Neural cell (in vitro differentiated cells): ENCODE results near the gene GRIFIN. TPM values are rescaled to one million over a fixed set of nuclear protein-coding genes. Genes with fewer than 3 reads are reported as not detected.
"Not testable (repeated sequence)": the region's sequence is repeated elsewhere in the genome, so short reads cannot be mapped to it uniquely, and the experiment has no call there.

Source experiments
- H2AFZ ChIP-seq: fragments of 200-600, 300-800 bp; sonication (generic), shearing (Covaris generic); 2 replicates; pipeline ENCODE4 v1.6.0; 2014; ENCODE audit warnings: low read depth, mild to moderate bottlenecking, antibody characterized with exemption, low read length, moderate library complexity
- H3F3A ChIP-seq: fragments of 200-600 bp; shearing (Covaris generic); 2 replicates; pipeline ENCODE4 v1.6.1; 2016; ENCODE audit warnings: mild to moderate bottlenecking, moderate library complexity, mixed read lengths, antibody characterized with exemption, low read length; ENCODE audit not compliant: insufficient read depth, poor library complexity, severe bottlenecking
- H3K27ac ChIP-seq: fragments of 200-600, 300-800 bp; sonication (generic), shearing (Covaris generic); 2 replicates; pipeline ENCODE4 v1.5.1; 2014; ENCODE audit warnings: mild to moderate bottlenecking, low read length, moderate library complexity
- H3K27me3 ChIP-seq: fragments of 300-800, 200-600 bp; sonication (generic), shearing (Covaris generic); 2 replicates; pipeline ENCODE4 v1.6.0; 2014; ENCODE audit warnings: mild to moderate bottlenecking, low read depth, low read length, moderate library complexity; ENCODE audit not compliant: insufficient read depth
- H3K36me3 ChIP-seq: fragments of 300-800, 200-600 bp; sonication (generic), shearing (Covaris generic); 2 replicates; pipeline ENCODE4 v1.5.1; 2014; ENCODE audit warnings: mild to moderate bottlenecking, antibody characterized with exemption, low read length, moderate library complexity; ENCODE audit not compliant: insufficient read depth
- H3K4me2 ChIP-seq: fragments of 300-800, 200-600 bp; sonication (generic), shearing (Covaris generic); 2 replicates; pipeline ENCODE4 v1.6.0; 2014; ENCODE audit warnings: mild to moderate bottlenecking, low read length
- H3K4me3 ChIP-seq: fragments of 300-800, 200-600 bp; sonication (generic), shearing (Covaris generic); 2 replicates; pipeline ENCODE4 v1.5.1; 2014; ENCODE audit warnings: mild to moderate bottlenecking, low read length, moderate library complexity
- H3K79me2 ChIP-seq: fragments of 200-600 bp; shearing (Covaris generic); replicated peaks from 2 replicates; pipeline ENCODE4 v1.6.0; 2014; ENCODE audit warnings: mild to moderate bottlenecking, low read length, moderate library complexity; ENCODE audit not compliant: insufficient read depth
- H3K9ac ChIP-seq: fragments of 300-800, 200-600 bp; sonication (generic), shearing (Covaris generic); 2 replicates; pipeline ENCODE4 v1.6.1; 2016; ENCODE audit warnings: mild to moderate bottlenecking, low read length, mixed read lengths
- H3K9me2 ChIP-seq: fragments of 200-600 bp; shearing (Covaris generic); 2 replicates; pipeline ENCODE4 v1.6.1; 2016; ENCODE audit warnings: mild to moderate bottlenecking, low read length, mixed read lengths; ENCODE audit not compliant: insufficient read depth
- H3K9me3 ChIP-seq: fragments of 200-600, 300-800 bp; sonication (generic), shearing (Covaris generic); 2 replicates; pipeline ENCODE4 v1.6.1; 2016; ENCODE audit warnings: mild to moderate bottlenecking, mixed run types, low read length, moderate library complexity, mixed read lengths
- H4K20me1 ChIP-seq: fragments of 200-600 bp; shearing (Covaris generic); 2 replicates; pipeline ENCODE4 v1.6.1; 2016; ENCODE audit warnings: mild to moderate bottlenecking, mixed run types; ENCODE audit not compliant: insufficient read depth
- EP300 ChIP-seq: fragments of 450-650 bp; conservative IDR thresholded peaks from 2 replicates; pipeline ENCODE4 v1.6.1; 2014; ENCODE audit warnings: antibody characterized with exemption, mild to moderate bottlenecking, moderate library complexity; ENCODE audit not compliant: poor library complexity, severe bottlenecking
- EZH2 ChIP-seq: fragments of 200-600, 300-800 bp; shearing (Covaris generic), sonication (generic); IDR thresholded peaks from 2 replicates; pipeline ENCODE4 v1.6.1; 2014; ENCODE audit warnings: antibody characterized with exemption, low read length, borderline replicate concordance, mild to moderate bottlenecking; ENCODE audit not compliant: insufficient read depth, poor library complexity, severe bottlenecking
- MXI1 ChIP-seq: fragments of 450-650 bp; conservative IDR thresholded peaks from 2 replicates; pipeline ENCODE4 v1.6.1; 2014; ENCODE audit warnings: antibody characterized with exemption, mild to moderate bottlenecking; ENCODE audit not compliant: poor library complexity, severe bottlenecking
- POLR2AphosphoS5 ChIP-seq: IDR thresholded peaks from 2 replicates; pipeline ENCODE4 v1.6.1; 2012
- RAD21 ChIP-seq: fragments of 450-650 bp; conservative IDR thresholded peaks from 2 replicates; pipeline ENCODE4 v1.6.1; 2014; ENCODE audit warnings: antibody characterized with exemption, mild to moderate bottlenecking, moderate library complexity
- SMC3 ChIP-seq: fragments of 450-650 bp; conservative IDR thresholded peaks from 2 replicates; pipeline ENCODE4 v1.6.1; 2014; ENCODE audit warnings: antibody characterized with exemption, mild to moderate bottlenecking, moderate library complexity; ENCODE audit not compliant: poor library complexity
- TAF1 ChIP-seq: IDR thresholded peaks from 2 replicates; pipeline ENCODE4 v1.6.1; 2012; ENCODE audit warnings: low read depth
- polyA plus RNA-seq: library from polyadenylated mRNA; depleted of rRNA; stranded (reverse); fragments of >200 nt; gene quantifications from 2 replicates; pipeline ENCODE4 v1.2.3, GENCODE V29; 2014
- TF ChIP-seq, protein P1 (sequence below): IDR thresholded peaks from 2 replicates; pipeline ENCODE4 v1.6.1; 2012; ENCODE audit warnings: borderline replicate concordance
- TF ChIP-seq, protein P2 (sequence below): fragments of 450-650 bp; IDR thresholded peaks from 2 replicates; pipeline ENCODE4 v1.5.1; 2014; ENCODE audit warnings: antibody characterized with exemption, mild to moderate bottlenecking, moderate library complexity; ENCODE audit not compliant: poor library complexity, severe bottlenecking

The GRIFIN gene
- polyA plus RNA-seq, 1 donor from 2014 or later = not detected

DNA sequence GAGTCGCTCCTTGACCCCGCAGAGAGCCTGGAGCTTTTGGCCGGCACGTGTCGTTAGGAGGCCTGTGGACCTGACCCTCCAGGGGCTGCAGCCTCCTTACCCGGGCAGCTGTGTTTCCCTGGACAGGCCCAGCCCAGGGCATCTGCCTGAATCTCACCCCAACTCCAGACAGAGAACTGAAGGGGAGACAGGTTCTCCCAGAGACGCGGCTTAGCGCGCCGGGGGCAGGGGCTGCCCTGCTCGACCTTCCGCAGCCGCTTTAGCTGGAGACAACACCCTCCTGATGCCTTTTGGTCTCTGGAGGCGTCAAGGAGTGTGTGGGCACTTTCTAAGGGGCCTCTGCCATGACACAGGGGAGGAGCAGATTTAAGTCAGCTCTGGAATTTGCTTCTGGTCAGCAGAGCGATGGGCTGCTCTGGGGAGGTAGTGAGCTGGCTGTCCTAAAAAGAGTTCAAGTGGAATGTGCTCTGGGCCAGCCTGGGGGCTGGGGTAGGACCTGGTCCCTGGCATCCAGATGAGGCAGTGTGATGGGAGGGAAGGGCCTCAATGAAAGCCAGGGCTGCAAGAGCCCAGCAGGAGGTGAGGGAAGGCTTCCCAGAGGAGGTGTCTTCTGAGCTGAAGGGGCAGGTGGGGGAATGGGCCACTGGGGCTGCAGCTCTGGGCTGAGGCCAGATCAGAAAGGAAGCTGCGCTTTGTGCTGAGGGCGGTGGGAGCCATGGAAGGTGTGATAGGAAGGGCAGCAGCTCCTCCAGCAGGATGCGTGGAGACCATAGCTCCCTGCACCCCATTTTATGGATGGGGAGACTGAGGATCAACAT is 5.8 kb downstream of the GRIFIN start:
- H3K9me3 ChIP-seq = no peaks in the 10 kb centered on the region
- H3K9me2 ChIP-seq = no peaks in the 10 kb centered on the region
- no peaks in the 10 kb centered on the region for H3K27me3 ChIP-seq
- H3K4me2 ChIP-seq = no peak overlapping the region
- TF ChIP-seq, protein P1, sequence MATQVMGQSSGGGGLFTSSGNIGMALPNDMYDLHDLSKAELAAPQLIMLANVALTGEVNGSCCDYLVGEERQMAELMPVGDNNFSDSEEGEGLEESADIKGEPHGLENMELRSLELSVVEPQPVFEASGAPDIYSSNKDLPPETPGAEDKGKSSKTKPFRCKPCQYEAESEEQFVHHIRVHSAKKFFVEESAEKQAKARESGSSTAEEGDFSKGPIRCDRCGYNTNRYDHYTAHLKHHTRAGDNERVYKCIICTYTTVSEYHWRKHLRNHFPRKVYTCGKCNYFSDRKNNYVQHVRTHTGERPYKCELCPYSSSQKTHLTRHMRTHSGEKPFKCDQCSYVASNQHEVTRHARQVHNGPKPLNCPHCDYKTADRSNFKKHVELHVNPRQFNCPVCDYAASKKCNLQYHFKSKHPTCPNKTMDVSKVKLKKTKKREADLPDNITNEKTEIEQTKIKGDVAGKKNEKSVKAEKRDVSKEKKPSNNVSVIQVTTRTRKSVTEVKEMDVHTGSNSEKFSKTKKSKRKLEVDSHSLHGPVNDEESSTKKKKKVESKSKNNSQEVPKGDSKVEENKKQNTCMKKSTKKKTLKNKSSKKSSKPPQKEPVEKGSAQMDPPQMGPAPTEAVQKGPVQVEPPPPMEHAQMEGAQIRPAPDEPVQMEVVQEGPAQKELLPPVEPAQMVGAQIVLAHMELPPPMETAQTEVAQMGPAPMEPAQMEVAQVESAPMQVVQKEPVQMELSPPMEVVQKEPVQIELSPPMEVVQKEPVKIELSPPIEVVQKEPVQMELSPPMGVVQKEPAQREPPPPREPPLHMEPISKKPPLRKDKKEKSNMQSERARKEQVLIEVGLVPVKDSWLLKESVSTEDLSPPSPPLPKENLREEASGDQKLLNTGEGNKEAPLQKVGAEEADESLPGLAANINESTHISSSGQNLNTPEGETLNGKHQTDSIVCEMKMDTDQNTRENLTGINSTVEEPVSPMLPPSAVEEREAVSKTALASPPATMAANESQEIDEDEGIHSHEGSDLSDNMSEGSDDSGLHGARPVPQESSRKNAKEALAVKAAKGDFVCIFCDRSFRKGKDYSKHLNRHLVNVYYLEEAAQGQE = no peak
- H2AFZ ChIP-seq = no peak overlapping the region
- H3F3A ChIP-seq = no peaks in the 10 kb centered on the region
- H4K20me1 ChIP-seq = no peaks in the 10 kb centered on the region
- H3K4me3 ChIP-seq = no peak overlapping the region
- no peaks in the 10 kb centered on the region for H3K79me2 ChIP-seq
- no peaks in the 10 kb centered on the region for H3K36me3 ChIP-seq
- no peak overlapping the region for H3K27ac ChIP-seq
- no peak overlapping the region for H3K9ac ChIP-seq

DNA sequence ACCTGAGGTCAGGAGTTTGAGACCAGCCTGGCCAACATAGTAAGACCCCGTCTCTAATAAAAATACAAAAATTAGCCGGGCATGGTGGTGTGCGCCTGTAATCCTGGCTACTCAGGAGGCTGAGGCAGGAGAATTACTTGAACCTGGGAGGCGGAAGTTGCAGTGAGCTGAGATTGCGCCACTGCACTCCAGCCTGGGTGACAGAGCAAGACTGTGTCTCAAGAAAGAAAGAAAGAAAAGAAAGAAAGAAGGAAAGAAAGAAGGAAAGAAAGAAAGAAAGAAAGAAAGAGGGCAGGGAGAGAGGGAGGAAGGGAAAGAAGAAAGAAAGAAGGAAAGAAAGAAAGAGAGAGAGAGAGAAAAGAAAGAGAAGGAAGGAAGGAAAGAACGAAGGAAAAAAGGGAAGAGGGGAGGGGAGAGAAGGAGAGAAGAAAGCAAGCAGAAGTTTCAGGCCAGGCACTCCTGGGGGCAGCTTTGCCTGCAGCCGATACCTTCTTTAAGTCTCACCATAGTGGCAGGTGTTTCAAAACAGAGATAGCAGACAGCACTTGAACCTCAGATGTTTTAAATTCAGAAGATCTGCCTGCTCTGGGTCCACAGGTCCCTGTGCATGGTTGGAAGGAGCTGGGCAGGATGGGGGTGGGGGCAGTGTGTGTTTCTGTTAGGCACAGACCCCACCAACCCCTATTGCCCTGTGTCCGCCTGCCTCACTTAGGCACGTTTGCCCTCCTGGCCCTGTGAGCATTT is 6.6 kb downstream of the GRIFIN start:
- not testable (repeated sequence) for H3K9me2 ChIP-seq, H2AFZ ChIP-seq, H3K36me3 ChIP-seq, H3K4me3 ChIP-seq, H3K4me2 ChIP-seq, H3K9ac ChIP-seq, H3F3A ChIP-seq, H3K27ac ChIP-seq, H3K27me3 ChIP-seq, H3K9me3 ChIP-seq, H4K20me1 ChIP-seq, H3K79me2 ChIP-seq

DNA sequence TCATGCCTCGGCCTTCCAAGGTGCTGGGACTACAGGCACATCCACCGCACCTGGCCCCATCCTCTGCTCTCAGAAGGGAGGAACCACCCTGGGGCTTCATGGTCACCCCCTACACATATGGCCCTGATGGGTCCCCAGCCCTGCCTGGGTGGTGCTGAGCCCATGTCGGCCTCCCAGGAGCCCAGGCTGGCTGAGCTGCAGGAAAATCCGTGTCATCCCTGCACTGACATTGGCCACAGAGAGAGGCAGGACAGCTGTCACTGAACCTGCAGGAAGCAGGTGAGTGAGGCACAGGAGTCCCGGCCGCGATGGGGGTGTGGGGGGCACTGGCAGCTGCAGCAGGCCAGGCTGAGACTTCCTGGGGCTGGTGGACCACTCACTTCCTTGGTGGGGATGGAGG is 8.0 kb downstream of the GRIFIN start:
- Histone ChIP-seq H3K79me2 (no peaks in the 10 kb centered on the region), H3K9ac (no peak overlapping the region)

More for the DNA sequence above, 8.0 kb downstream of the GRIFIN start:
- Histone ChIP-seq H3K36me3 (no peaks in the 10 kb centered on the region), H3K27ac (no peak overlapping the region), H3F3A (no peaks in the 10 kb centered on the region), H3K9me3 (no peaks in the 10 kb centered on the region), H3K27me3 (no peaks in the 10 kb centered on the region), H3K9me2 (no peaks in the 10 kb centered on the region), H4K20me1 (no peaks in the 10 kb centered on the region), H3K4me2 (no peak overlapping the region), H3K4me3 (no peak overlapping the region), H2AFZ (no peak overlapping the region)
- TF ChIP-seq TAF1 (no peak), EZH2 (no peak), SMC3 (no peak), POLR2AphosphoS5 (no peak), RAD21 (no peak), MXI1 (no peak), EP300 (no peak)
- TF ChIP-seq, protein P2, sequence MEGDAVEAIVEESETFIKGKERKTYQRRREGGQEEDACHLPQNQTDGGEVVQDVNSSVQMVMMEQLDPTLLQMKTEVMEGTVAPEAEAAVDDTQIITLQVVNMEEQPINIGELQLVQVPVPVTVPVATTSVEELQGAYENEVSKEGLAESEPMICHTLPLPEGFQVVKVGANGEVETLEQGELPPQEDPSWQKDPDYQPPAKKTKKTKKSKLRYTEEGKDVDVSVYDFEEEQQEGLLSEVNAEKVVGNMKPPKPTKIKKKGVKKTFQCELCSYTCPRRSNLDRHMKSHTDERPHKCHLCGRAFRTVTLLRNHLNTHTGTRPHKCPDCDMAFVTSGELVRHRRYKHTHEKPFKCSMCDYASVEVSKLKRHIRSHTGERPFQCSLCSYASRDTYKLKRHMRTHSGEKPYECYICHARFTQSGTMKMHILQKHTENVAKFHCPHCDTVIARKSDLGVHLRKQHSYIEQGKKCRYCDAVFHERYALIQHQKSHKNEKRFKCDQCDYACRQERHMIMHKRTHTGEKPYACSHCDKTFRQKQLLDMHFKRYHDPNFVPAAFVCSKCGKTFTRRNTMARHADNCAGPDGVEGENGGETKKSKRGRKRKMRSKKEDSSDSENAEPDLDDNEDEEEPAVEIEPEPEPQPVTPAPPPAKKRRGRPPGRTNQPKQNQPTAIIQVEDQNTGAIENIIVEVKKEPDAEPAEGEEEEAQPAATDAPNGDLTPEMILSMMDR = no peak
- TF ChIP-seq, protein P1 = no peak
